Activated T-cell treated with anti-CD3 and anti-CD28 coated beads, Interleukin-2, amount 50 U/mL, for 72 hours (primary cell): ENCODE data around the gene TET1. TPM values are rescaled to one million over a fixed set of nuclear protein-coding genes. Genes with fewer than 3 reads are reported as not detected.
"Not testable (repeated sequence)": the region's sequence is repeated elsewhere in the genome, so short reads cannot be mapped to it uniquely, and the experiment has no call there.

Source experiments
- ATAC-seq, 2 donors: fragments of 150-1000 bp; cut with Tn5 transposase; replicated peaks in 1 of 2; 2 replicates each; pipeline ENCODE4 v1.10.0; 2021; ENCODE audit warnings: moderate library complexity in 2 of 2, mild to moderate bottlenecking in 1 of 2
- DNase-seq, 2 donors: peaks; one replicate each; pipeline ENCODE4 v3.0.0; 2021 to 2022; ENCODE audit warnings: mixed read lengths in 1 of 2
- H3K27ac Mint-ChIP-seq: one replicate; pipeline ENCODE4 v1.8.0; 2022; ENCODE audit warnings: mild to moderate bottlenecking, moderate library complexity, mixed read lengths
- H3K27me3 Mint-ChIP-seq: one replicate; pipeline ENCODE4 v1.8.0; 2022; ENCODE audit warnings: low read depth, mixed read lengths
- H3K36me3 Mint-ChIP-seq, 2 donors: one replicate each; pipeline ENCODE4 v1.8.0; 2022; ENCODE audit warnings: mixed read lengths in 2 of 2, mild to moderate bottlenecking in 1 of 2; ENCODE audit not compliant: insufficient read depth in 2 of 2
- H3K4me1 Mint-ChIP-seq: one replicate; pipeline ENCODE4 v1.8.0; 2022; ENCODE audit warnings: low read depth, mixed read lengths
- H3K4me3 Mint-ChIP-seq, 2 donors: one replicate each; pipeline ENCODE4 v1.8.0; 2022; ENCODE audit warnings: mild to moderate bottlenecking in 2 of 2, mixed read lengths in 2 of 2, moderate library complexity in 2 of 2
- H3K9me3 Mint-ChIP-seq, 2 donors: one replicate each; pipeline ENCODE4 v1.8.0; 2022; ENCODE audit warnings: mixed read lengths in 2 of 2
- total RNA-seq, 2 donors: library from RNA; stranded (reverse); gene quantifications; one replicate each; pipeline ENCODE4 v1.2.3, GENCODE V29; 2022

Gene TET1
- total RNA-seq, 2 donors from 2014 or later = 0.69 to 0.91 TPM

DNA sequence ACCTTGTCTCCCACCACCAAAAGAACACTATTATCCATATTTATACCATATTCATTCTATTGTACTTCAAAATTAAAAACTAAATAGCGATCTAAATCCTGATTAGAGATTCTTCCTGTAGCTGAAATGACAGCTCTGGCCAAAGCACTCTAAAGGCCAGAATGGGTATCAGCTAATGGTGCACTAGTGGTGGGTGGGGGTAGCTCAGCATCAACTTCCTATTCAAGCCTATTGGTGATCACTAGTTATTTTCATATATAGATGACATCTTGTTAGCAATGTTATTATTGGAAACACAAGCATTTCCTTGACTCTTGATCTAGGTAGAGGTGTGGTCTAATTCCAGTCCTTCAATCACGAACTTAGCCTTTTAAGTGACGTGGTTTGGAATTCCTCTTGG, 43.6 kb downstream of the TET1 start:
- DNase-seq (no peak), ATAC-seq (no peak)
- Mint-ChIP-seq H3K27ac (no peak overlapping the region), H3K27me3 (no peaks in the 10 kb centered on the region), H3K4me3 (no peak overlapping the region), H3K9me3 (no peaks in the 10 kb centered on the region), H3K4me1 (peaks cover 30% of the 10 kb centered on the region), H3K36me3 (no peaks in the 10 kb centered on the region)

DNA sequence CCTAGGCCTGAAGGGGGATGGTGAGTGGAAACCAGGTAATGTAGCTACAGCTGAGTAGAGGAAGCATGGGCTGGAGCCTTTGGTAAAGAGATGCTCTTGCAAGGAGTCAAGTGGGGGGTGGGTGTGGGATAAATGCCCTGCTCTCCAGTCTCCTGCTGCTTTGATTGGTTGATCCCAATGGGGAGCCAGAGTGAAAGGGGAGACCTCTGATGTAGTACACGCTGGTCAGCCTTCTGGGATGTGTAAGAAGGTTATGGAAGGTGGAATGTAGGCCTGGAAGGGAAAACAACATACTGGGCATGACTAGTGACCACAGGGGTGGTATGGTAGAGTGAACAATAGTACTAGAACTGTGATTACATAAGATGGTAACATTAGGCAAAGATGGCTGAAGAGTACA, 44.3 kb downstream of the TET1 start:
- peaks cover 30% of the 10 kb centered on the region for H3K4me1 Mint-ChIP-seq
- no peak overlapping the region for H3K4me3 Mint-ChIP-seq
- no peaks in the 10 kb centered on the region for H3K9me3 Mint-ChIP-seq
- H3K27ac Mint-ChIP-seq = no peak overlapping the region
- H3K27me3 Mint-ChIP-seq = no peaks in the 10 kb centered on the region
- H3K36me3 Mint-ChIP-seq = no peaks in the 10 kb centered on the region
- DNase-seq (no peak), ATAC-seq (no peak)

DNA sequence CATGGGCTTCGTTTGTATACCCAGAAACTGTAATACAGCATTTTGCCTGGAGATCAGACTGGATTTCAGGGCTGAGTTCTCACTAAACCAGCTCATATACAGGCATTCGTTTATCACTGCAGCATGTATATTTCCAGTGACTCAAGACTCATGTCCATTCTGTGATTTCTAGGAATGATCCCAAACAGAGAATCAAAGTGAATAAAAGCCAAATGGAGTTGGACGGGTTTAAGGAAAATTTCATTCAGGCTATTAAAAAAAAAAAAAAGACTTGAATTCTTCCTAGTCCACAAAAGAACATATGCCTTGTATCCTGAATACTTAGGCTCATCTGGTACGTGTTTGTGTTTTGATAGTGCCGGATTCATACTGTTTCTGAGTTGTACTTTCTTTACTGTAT, 46.8 kb downstream of the TET1 start:
- ATAC-seq = no peak
- Mint-ChIP-seq H3K4me1 (peaks cover 6% of the 10 kb centered on the region), H3K27ac (no peak overlapping the region), H3K9me3 (no peaks in the 10 kb centered on the region), H3K4me3 (no peak overlapping the region), H3K27me3 (no peaks in the 10 kb centered on the region), H3K36me3 (no peaks in the 10 kb centered on the region)
- no peak for DNase-seq

DNA sequence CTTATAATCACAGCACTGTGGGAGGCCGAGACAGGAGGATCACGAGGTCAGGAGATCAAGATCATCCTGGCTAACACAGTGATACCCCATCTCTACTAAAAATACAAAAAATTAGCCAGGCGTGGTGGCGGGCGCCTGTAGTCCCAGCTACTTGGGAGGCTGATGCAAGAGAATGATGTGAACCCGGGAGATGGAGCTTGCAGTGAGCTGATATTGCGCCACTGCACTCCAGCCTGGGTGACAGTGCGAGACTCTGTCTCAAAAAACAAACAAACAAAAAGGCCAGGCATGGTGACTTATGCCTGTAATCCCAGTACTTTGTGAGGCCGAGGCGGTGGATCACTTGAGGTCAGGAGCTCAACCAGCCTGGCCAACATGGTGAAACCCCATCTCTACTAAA, 49.9 kb downstream of the TET1 start:
- ATAC-seq, H3K9me3 Mint-ChIP-seq, H3K36me3 Mint-ChIP-seq, H3K4me3 Mint-ChIP-seq, H3K27ac Mint-ChIP-seq, H3K4me1 Mint-ChIP-seq, H3K27me3 Mint-ChIP-seq, DNase-seq: not testable (repeated sequence)

DNA sequence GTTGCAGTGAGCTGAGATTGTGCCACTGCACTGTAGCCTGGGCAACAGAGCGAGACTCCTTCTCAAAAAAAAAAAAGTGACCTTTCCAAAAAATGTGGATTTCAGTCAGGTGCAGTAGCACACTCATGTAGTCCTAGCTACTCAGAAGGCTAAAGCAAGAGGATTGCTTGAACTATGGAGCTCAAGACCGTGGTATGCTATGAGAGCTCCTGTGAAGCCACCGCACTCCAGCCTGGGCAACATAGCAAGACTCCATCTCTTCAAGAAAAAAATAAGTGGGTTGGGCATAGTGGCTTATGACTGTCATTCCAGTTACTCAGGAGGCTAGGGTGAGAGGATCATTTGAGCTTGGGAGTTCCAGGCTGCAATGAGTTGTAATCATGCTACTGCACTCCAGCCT, 51.1 kb downstream of the TET1 start:
- no peaks in the 10 kb centered on the region for H3K36me3 Mint-ChIP-seq
- no peaks in the 10 kb centered on the region for H3K4me1 Mint-ChIP-seq
- DNase-seq (no peak), ATAC-seq (no peak)
- H3K4me3 Mint-ChIP-seq = no peak overlapping the region
- H3K27ac Mint-ChIP-seq = no peak overlapping the region
- no peaks in the 10 kb centered on the region for H3K27me3 Mint-ChIP-seq
- no peaks in the 10 kb centered on the region for H3K9me3 Mint-ChIP-seq

DNA sequence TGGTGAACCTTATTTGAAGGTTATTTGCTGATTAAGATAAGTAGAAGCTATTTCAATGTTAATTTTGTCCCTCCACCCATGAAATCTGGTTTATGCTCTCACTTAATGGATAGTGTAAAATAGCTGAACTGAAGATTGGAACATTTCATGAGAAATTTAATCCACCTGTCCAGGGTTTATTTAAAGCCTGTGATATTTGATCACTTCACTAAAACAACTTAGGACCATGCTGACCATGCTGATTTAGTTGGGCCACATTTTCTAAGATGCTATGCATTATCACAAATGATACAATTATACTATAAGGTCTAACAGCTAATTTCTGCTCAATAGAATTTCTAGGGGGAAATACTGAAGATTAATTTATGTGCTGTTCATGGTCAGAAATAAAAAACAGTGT, 53.8 kb downstream of the TET1 start:
- H3K36me3 Mint-ChIP-seq, ATAC-seq, DNase-seq, H3K27ac Mint-ChIP-seq, H3K4me1 Mint-ChIP-seq, H3K9me3 Mint-ChIP-seq, H3K4me3 Mint-ChIP-seq, H3K27me3 Mint-ChIP-seq: not testable (repeated sequence)

DNA sequence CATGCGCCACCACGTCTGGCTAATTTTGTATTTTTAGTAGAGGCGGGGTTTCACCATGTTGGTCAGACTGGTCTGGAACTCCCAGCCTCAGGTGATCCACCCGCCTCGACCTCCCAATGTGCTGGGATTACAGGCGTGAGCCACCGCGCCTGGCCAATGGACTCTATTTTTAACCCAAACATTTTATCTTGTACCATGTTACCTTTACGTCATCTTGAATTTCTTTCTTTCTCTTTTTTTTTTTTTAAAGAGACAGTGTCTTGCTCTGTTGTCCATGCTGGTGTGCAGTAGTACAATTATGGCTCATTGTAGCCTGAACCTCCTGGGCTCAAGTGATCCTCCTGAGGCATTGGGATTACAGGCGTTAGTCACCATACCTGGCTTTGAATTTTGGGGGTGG, 57.6 kb downstream of the TET1 start:
- H3K27ac Mint-ChIP-seq, H3K9me3 Mint-ChIP-seq, ATAC-seq, H3K36me3 Mint-ChIP-seq, DNase-seq, H3K4me3 Mint-ChIP-seq, H3K4me1 Mint-ChIP-seq, H3K27me3 Mint-ChIP-seq: not testable (repeated sequence)

DNA sequence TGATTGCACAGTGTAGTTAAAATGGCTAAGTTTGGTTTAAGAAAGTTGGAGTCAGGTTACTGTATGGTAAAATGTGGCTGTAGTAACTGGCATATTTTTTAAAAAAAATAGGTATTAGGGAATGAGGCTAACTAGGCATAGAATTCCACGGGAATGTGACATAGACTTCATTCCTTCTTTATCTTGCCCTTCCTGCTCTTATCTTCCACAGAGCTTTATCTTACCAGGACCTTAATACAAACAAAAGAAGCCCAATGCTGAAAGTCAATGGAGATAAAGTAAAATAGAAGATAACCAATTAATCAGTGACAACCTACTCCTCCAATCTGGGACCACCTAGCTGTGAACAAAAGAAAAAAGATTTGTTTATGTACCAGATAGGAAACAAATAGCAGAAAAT, 58.1 kb downstream of the TET1 start:
- no peak overlapping the region for H3K4me3 Mint-ChIP-seq
- no peak for DNase-seq
- H3K27me3 Mint-ChIP-seq = no peaks in the 10 kb centered on the region
- no peaks in the 10 kb centered on the region for H3K9me3 Mint-ChIP-seq
- no peak for ATAC-seq
- no peaks in the 10 kb centered on the region for H3K4me1 Mint-ChIP-seq
- H3K36me3 Mint-ChIP-seq = no peaks in the 10 kb centered on the region
- no peak overlapping the region for H3K27ac Mint-ChIP-seq

DNA sequence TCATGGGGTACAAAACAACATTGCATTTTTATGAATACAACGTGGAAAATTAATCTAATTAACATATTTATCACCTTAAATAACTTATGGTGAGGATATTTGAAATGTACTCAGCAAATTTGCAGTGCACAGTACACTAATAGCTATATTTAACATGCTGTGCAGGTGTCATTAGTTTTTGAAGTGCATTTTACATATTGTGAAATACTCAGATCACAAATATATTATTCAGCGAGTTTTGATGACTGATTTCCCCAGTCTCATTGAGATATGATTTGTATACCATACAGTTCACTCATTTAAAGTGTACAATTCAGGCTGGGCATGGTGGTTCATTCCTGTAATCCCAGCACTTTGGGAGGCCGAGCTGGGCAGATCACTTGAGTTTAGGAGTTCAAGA, 59.5 kb downstream of the TET1 start:
- H3K27ac Mint-ChIP-seq = no peak overlapping the region
- no peak overlapping the region for H3K4me3 Mint-ChIP-seq
- no peaks in the 10 kb centered on the region for H3K36me3 Mint-ChIP-seq
- no peaks in the 10 kb centered on the region for H3K9me3 Mint-ChIP-seq
- ATAC-seq (no peak), DNase-seq (no peak)
- H3K27me3 Mint-ChIP-seq = no peaks in the 10 kb centered on the region
- H3K4me1 Mint-ChIP-seq = peaks cover 2% of the 10 kb centered on the region

DNA sequence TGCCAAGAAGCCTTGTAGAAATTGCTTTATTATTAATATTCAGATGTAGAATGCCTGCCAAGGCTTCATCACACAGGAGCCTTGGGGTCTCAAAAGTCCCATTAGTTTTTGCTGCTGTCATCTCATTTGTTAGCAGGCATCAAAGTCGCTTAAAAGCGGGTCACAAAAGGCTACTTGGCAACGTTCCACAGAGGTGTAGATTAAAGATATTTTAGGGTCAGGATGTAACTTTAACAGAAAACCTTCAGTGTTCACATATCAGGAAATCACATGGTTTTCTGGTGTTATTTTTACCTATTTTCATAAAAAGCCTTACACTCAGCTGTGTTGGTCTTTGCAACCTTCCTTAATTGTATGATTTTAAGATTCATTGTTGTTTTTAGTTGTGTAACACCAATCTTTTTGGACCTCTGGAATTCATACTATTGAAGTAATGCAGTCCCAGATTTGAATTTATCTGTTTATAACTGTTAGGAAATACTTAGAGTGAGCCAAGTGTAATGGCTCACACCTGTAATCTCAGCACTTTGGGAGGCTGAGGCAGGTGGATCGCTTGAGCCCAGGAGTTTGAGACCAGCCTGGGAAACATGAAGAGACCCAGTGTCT, 65.3 kb downstream of the TET1 start:
- no peaks in the 10 kb centered on the region for H3K27me3 Mint-ChIP-seq
- no peak for DNase-seq
- H3K4me1 Mint-ChIP-seq = peaks cover 18% of the 10 kb centered on the region
- ATAC-seq = no peak
- no peak overlapping the region for H3K27ac Mint-ChIP-seq
- no peak overlapping the region for H3K4me3 Mint-ChIP-seq
- no peaks in the 10 kb centered on the region for H3K9me3 Mint-ChIP-seq
- no peaks in the 10 kb centered on the region for H3K36me3 Mint-ChIP-seq

DNA sequence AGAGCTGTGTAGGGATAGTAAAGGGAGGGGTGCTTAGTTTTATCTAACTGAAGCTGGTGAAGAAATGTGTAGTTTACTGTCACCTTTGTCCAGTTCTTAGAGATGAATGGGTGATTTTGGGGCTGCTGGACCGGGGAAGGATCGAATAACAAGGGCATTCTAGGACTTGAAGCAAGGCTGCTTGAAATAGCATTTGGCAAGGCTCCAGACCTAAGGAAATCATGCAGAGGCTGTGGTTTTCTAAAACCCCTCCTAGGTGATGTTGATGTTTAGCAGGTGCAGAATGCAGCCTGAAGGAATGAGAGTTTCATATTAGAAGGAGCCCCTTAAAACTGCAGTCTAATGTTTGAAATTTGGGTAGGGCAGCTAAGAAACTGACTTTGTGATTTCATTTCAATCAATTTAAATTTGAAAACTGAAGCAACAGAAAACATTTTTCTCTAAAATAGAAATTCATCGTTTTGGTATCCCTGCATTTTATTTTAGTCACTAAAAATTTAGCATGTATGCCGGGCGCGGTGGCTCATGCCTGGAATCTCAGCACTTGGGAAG, 68.5 kb downstream of the TET1 start:
- Mint-ChIP-seq H3K4me3 (no peak overlapping the region), H3K4me1 (peaks cover 18% of the 10 kb centered on the region), H3K27me3 (no peaks in the 10 kb centered on the region), H3K9me3 (no peaks in the 10 kb centered on the region), H3K36me3 (no peaks in the 10 kb centered on the region), H3K27ac (no peak overlapping the region)
- no peak for DNase-seq
- no peak for ATAC-seq

DNA sequence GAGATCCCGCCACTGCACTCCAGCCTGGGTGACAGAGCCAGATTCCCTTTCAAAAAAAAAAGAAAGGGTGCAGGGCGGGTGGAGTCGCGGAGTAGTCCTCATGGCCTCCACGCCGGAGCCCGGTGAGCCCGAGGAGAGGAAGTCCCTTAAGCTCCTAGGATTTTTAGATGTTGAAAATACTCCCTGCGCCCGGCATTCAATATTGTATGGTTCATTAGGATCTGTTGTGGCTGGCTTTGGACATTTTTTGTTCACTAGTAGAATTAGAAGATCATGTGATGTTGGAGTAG, 72.1 kb downstream of the TET1 start:
- H3K9me3 Mint-ChIP-seq, H3K27ac Mint-ChIP-seq, H3K4me3 Mint-ChIP-seq, H3K36me3 Mint-ChIP-seq, ATAC-seq, H3K27me3 Mint-ChIP-seq, DNase-seq: not testable (repeated sequence)
- H3K4me1 Mint-ChIP-seq = peaks cover 11% of the 10 kb centered on the region

DNA sequence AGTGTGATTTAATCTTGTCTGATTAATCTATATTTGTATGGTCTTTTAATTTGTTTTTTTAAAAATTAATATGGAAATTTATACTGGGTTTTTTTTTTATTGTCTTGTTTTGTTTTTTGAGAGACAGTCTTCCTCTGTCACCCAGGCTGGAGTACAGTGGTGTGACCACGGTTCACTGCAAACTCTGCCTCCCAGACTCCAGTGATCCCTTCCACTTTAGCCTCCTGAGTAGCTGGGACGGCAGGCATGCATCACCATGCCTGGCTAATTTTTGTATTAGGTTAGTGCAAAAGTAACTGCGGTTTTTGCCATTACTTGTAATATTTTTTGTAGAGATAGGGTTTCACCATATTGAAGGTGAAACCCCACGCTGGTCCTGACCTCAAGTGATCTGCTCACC, 73.1 kb downstream of the TET1 start:
- Mint-ChIP-seq H3K4me1 (peaks cover 8% of the 10 kb centered on the region), H3K27me3 (no peaks in the 10 kb centered on the region), H3K27ac (no peak overlapping the region), H3K9me3 (no peaks in the 10 kb centered on the region), H3K36me3 (no peaks in the 10 kb centered on the region), H3K4me3 (no peak overlapping the region)
- ATAC-seq = no peak
- DNase-seq = no peak

DNA sequence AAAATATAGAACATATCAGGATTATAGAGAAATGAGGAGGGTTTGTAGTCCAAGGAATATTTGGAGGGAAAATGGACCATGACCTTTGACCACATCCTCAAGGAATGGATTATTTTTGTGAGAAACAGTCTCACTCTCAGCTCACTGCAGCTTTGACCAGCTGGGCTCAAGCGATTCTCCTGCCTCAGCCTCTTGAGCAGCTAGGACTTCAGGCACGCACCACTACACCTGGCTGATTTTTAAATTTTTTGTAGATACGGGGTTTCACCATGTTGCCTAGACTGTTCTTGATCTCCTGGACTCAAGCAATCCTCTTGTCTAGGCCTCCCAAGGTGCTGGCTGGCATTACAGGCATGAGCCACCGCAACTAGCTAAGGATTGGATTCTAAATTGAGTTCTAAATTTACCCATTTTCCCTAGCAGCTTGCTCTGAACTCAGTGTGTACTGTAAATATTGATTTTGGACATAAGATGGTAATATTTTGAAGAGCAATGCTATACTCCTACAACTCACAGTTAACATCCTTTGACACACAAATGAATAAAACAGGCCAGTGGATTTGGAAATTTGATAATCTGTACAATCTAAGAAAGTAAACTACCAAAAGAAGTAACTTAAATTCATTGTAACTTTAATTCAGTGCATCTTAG, 73.8 kb downstream of the TET1 start:
- Mint-ChIP-seq H3K9me3 (no peaks in the 10 kb centered on the region), H3K27me3 (no peaks in the 10 kb centered on the region), H3K27ac (no peak overlapping the region), H3K4me1 (peaks cover 2% of the 10 kb centered on the region), H3K36me3 (no peaks in the 10 kb centered on the region), H3K4me3 (no peak overlapping the region)
- DNase-seq (no peak), ATAC-seq (no peak)
